ENCODE measurements around the gene CDH23. TPM values are rescaled to one million over a fixed set of nuclear protein-coding genes. Genes with fewer than 3 reads are reported as not detected.

Gene CDH23
- total RNA-seq, 2 experiments from 2014 or later, result 4.7 to 4.9 TPM

DNA sequence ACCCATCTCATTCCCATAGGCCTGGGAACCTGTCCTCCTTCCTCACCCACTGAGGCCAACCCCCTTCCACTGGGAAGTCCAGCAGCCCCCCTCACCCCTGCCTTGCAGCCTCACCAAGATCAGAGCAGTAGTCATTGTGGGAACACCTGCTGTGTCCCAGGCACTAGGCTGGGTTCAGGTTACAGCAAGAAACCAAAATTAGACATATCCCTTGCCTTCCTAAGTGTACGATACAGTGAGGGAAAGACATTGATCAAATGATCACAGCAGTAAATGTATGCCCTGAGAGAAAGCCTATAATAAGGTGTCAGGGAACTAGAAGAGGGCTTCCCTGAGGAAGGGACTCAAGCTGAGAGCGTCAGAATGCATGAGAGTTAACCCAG is 339.8 kb downstream of the CDH23 start:
- ChIA-PET POLR2A (interaction anchor here (0.6 to 4.3 kb wide), 10 partner anchors 8 to 37 kb away, joined by 3 to 45 read pairs (median 4); partner anchors contain the start of gene VSIR), CTCF (interaction anchor here (0.6 to 6.4 kb wide), 11 partner anchors 11 to 161 kb away, joined by 3 to 56 read pairs (median 5); partner anchors contain the start of gene VSIR)
- ATAC-seq (peak; percentile 14), DNase-seq (no peak)
- H3K4me1 Mint-ChIP-seq (ENCODE audit: low read depth), result peaks cover 100% of the 10 kb centered on the region
- H3K27me3 Mint-ChIP-seq (ENCODE audit: low read depth), result no peaks in the 10 kb centered on the region
- peak overlapping the region; percentile 61 for H3K4me3 Mint-ChIP-seq
- peak overlapping the region; percentile 93 for H3K27ac Mint-ChIP-seq
- no peaks in the 10 kb centered on the region for H3K9me3 Mint-ChIP-seq (ENCODE audit: insufficient read depth)
- peaks cover 8% of the 10 kb centered on the region for H3K36me3 Mint-ChIP-seq (ENCODE audit: low read depth)

DNA sequence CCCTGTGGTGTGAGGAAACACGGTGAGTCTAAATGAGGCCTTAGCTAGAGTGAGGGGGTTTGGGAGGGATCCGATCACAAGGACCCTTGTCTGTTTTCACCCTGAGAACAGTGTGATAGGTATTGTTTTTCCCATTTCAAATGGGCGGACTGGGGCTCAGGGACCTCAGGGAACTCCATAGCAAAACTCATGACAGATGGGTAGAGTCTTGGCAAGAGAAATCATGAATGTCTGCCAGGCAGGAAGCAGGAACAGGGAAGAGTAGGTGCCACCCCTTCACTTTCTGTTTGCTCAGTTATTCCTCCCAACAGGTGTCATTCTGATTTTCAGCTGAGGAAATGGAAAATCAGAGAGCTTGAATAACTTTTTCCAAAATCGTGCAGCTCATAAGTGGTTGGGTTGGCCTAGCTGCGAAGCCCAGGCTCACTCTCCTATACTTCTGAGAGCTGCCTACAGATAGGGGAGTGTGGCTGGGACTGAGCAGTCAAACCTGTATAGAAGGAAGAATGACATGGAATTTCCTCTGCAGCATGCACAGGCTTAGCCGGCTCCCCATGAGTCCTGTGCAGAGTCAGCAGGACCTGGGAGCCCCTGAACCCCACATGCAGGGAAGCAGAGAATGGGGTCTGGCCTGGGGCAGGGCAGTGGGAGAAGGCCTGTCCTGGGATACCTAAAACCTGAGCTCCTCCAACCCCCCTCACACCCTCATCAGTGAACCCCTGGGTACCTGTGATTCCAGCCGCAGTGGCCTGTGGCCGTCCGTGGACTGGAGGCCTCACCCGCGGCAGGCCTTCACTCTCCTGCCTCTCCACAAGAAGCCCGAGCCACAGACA is 340.5 kb downstream of the CDH23 start:
- no peaks in the 10 kb centered on the region for H3K9me3 Mint-ChIP-seq (ENCODE audit: insufficient read depth)
- peak overlapping the region; percentile 61 for H3K4me3 Mint-ChIP-seq
- H3K27ac Mint-ChIP-seq, result peak overlapping the region; percentile 93
- DNase-seq, result no peak
- peaks cover 10% of the 10 kb centered on the region for H3K36me3 Mint-ChIP-seq (ENCODE audit: low read depth)
- CTCF ChIA-PET, result interaction anchor here (0.6 to 6.4 kb wide), 11 partner anchors 10 to 161 kb away, joined by 3 to 56 read pairs (median 5); no protein-coding TSS in a partner anchor
- peaks cover 100% of the 10 kb centered on the region for H3K4me1 Mint-ChIP-seq (ENCODE audit: low read depth)
- POLR2A ChIA-PET, result interaction anchor here (0.5 to 4.3 kb wide), 10 partner anchors 8 to 36 kb away, joined by 3 to 45 read pairs (median 4); partner anchors contain the start of gene VSIR
- peak; percentile 31 for ATAC-seq
- no peaks in the 10 kb centered on the region for H3K27me3 Mint-ChIP-seq (ENCODE audit: low read depth)

DNA sequence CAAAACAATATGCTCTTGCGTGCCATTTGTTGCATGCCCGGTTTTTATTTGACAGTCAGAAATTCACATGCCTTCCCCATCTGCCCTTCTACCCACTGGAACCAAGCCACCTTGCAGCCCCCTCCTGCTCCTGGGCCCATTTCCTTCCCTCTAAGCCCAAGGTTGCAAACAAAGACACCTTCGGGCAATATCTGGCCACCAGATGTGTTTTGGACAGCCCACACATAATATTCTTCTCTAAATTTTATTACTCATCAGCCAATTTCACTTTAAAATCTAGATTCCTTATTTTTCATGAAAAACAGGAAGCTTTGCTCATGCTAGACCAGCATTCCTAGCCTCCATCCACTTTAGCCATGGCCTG is 341.1 kb downstream of the CDH23 start:
- Mint-ChIP-seq H3K36me3 (ENCODE audit: low read depth) (peaks cover 14% of the 10 kb centered on the region), H3K27me3 (ENCODE audit: low read depth) (no peaks in the 10 kb centered on the region), H3K4me1 (ENCODE audit: low read depth) (peaks cover 100% of the 10 kb centered on the region), H3K4me3 (no peak overlapping the region), H3K9me3 (ENCODE audit: insufficient read depth) (no peaks in the 10 kb centered on the region), H3K27ac (peak overlapping the region; percentile 93)
- DNase-seq, result no peak
- CTCF ChIA-PET, result interaction anchor here (0.7 to 6.4 kb wide), 9 partner anchors 9 to 74 kb away, joined by 3 to 56 read pairs (median 5); no protein-coding TSS in a partner anchor
- ATAC-seq, result no peak
- POLR2A ChIA-PET, result interaction anchor here (0.5 to 4.3 kb wide), 7 partner anchors 9 to 36 kb away, joined by 3 to 45 read pairs (median 4); partner anchors contain the start of gene VSIR

DNA sequence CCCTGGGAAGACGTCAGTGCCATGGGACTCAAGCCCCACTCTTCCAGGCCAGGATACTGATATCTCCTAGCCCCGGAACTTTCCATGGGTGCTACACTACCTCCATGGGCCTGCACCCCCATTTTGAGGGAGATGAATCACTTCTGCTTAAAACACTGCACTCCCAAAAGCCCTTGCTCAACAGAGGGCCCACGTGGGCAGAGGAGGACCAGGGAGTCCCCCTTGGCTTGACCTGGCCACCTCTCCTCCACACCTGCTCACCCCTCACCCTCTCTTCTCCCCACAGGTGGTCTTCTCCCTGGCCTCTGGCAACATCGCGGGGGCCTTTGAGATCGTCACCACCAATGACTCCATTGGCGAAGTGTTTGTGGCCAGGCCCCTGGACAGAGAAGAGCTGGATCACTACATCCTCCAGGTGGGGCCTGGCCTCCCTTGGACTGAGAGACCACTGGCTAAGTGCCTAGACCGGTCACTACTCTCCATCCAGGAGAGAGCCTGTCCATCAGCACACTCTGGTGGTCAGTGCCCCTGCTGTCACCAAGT is 342.7 kb downstream of the CDH23 start:
- DNase-seq, result no peak
- no peak for ATAC-seq
- H3K27me3 Mint-ChIP-seq (ENCODE audit: low read depth), result no peaks in the 10 kb centered on the region
- peaks cover 100% of the 10 kb centered on the region for H3K4me1 Mint-ChIP-seq (ENCODE audit: low read depth)
- ChIA-PET CTCF (interaction anchor here (1.8 to 6.4 kb wide), 2 partner anchors 8 to 33 kb away, joined by 6 to 56 read pairs; no protein-coding TSS in a partner anchor), POLR2A (interaction anchor here (1.1 to 4.8 kb wide), 4 partner anchors 11 to 34 kb away, joined by 3 to 34 read pairs (median 8); partner anchors contain the start of gene VSIR)
- no peaks in the 10 kb centered on the region for H3K9me3 Mint-ChIP-seq (ENCODE audit: insufficient read depth)
- H3K27ac Mint-ChIP-seq, result peak overlapping the region; percentile 93
- peaks cover 22% of the 10 kb centered on the region for H3K36me3 Mint-ChIP-seq (ENCODE audit: low read depth)
- H3K4me3 Mint-ChIP-seq, result no peak overlapping the region

GRCh38 chr10:71740069-71740653 is 343.4 kb downstream of the CDH23 start:
- DNase-seq, result no peak
- Mint-ChIP-seq H3K4me1 (ENCODE audit: low read depth) (peaks cover 100% of the 10 kb centered on the region), H3K27ac (peak overlapping the region; percentile 93), H3K9me3 (ENCODE audit: insufficient read depth) (no peaks in the 10 kb centered on the region), H3K27me3 (ENCODE audit: low read depth) (no peaks in the 10 kb centered on the region), H3K4me3 (no peak overlapping the region), H3K36me3 (ENCODE audit: low read depth) (peaks cover 28% of the 10 kb centered on the region)
- ChIA-PET POLR2A (interaction anchor here (1.1 to 4.8 kb wide), 3 partner anchors 11 to 33 kb away, joined by 3 to 34 read pairs (median 12); partner anchors contain the start of gene VSIR), CTCF (interaction anchor here (1.8 to 6.4 kb wide), 3 partner anchors 7 to 34 kb away, joined by 6 to 56 read pairs (median 17); no protein-coding TSS in a partner anchor)
- no peak for ATAC-seq

DNA sequence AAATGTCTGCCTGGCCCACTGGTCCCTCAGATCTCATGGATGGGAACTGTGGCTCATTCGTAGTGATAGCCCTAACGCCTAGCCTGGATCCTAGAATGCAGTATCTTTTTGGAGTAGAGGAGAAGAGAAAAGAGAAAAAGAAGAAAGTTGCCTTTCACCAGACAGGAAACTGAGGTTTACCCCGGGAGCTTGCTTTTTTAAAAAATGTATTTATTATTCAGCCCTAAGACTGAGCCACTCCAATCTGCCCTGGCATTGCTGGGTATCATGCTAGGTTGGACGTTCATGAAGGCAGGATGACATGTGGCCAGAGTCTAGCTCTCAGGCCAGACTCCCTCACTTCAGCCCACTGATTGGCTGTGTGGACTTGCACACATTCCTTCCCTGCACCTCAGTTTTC is 344.3 kb downstream of the CDH23 start:
- POLR2A ChIA-PET, result interaction anchor here (0.7 to 4.8 kb wide), 5 partner anchors 11 to 32 kb away, joined by 4 to 34 read pairs (median 5); partner anchors contain the start of gene VSIR
- no peaks in the 10 kb centered on the region for H3K9me3 Mint-ChIP-seq (ENCODE audit: insufficient read depth)

DNA sequence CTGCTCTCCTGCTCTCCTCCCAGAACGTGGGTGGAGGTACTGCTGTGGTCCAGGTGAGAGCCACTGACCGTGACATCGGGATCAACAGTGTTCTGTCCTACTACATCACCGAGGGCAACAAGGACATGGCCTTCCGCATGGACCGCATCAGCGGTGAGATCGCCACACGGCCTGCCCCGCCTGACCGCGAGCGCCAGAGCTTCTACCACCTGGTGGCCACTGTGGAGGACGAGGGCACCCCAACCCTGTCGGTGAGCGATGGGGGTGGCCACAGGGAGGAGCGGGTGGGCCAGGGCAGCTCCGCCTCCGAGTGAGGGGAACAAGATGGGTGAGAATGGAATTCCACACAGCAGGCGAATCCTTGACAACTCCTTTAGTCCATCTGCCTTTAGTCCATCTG is 345.0 kb downstream of the CDH23 start:
- H3K9me3 Mint-ChIP-seq (ENCODE audit: insufficient read depth), result no peaks in the 10 kb centered on the region
- POLR2A ChIA-PET, result interaction anchor here (1.0 to 4.8 kb wide), 5 partner anchors 9 to 31 kb away, joined by 4 to 34 read pairs (median 5); partner anchors contain the start of gene VSIR
- DNase-seq, result no peak
- no peaks in the 10 kb centered on the region for H3K27me3 Mint-ChIP-seq (ENCODE audit: low read depth)
- ATAC-seq, result no peak
- H3K36me3 Mint-ChIP-seq (ENCODE audit: low read depth), result peaks cover 34% of the 10 kb centered on the region
- peaks cover 100% of the 10 kb centered on the region for H3K4me1 Mint-ChIP-seq (ENCODE audit: low read depth)
- peak overlapping the region; percentile 88 for H3K27ac Mint-ChIP-seq
- H3K4me3 Mint-ChIP-seq, result peak overlapping the region; percentile 49
- CTCF ChIA-PET, result interaction anchor here (0.7 to 4.8 kb wide), 8 partner anchors 10 to 33 kb away, joined by 3 to 34 read pairs (median 4); partner anchors contain the start of gene VSIR

More for the DNA sequence above, 344.3 kb downstream of the CDH23 start:
- peak overlapping the region; percentile 49 for H3K4me3 Mint-ChIP-seq
- peak overlapping the region; percentile 88 for H3K27ac Mint-ChIP-seq
- no peak for DNase-seq
- peaks cover 100% of the 10 kb centered on the region for H3K4me1 Mint-ChIP-seq (ENCODE audit: low read depth)
- peaks cover 34% of the 10 kb centered on the region for H3K36me3 Mint-ChIP-seq (ENCODE audit: low read depth)
- ATAC-seq, result no peak
- CTCF ChIA-PET, result interaction anchor here (1.0 to 4.8 kb wide), 5 partner anchors 15 to 34 kb away, joined by 3 to 34 read pairs (median 17); partner anchors contain the start of gene VSIR
- no peaks in the 10 kb centered on the region for H3K27me3 Mint-ChIP-seq (ENCODE audit: low read depth)

- POLR2A ChIA-PET, result interaction anchor here (0.6 to 4.8 kb wide), 5 partner anchors 9 to 34 kb away, joined by 3 to 34 read pairs (median 4); partner anchors contain the start of gene VSIR
- no peak for DNase-seq
- no peaks in the 10 kb centered on the region for H3K27me3 Mint-ChIP-seq (ENCODE audit: low read depth)
- H3K36me3 Mint-ChIP-seq (ENCODE audit: low read depth), result peaks cover 42% of the 10 kb centered on the region
- CTCF ChIA-PET, result interaction anchor here (0.7 to 4.8 kb wide), 9 partner anchors 10 to 34 kb away, joined by 3 to 34 read pairs (median 5); partner anchors contain the start of gene VSIR
- peak; percentile 32 for ATAC-seq
- H3K9me3 Mint-ChIP-seq (ENCODE audit: insufficient read depth), result no peaks in the 10 kb centered on the region
- H3K4me1 Mint-ChIP-seq (ENCODE audit: low read depth), result peaks cover 100% of the 10 kb centered on the region
- H3K4me3 Mint-ChIP-seq, result peak overlapping the region; percentile 49
- H3K27ac Mint-ChIP-seq, result peak overlapping the region; percentile 88
These were observed 345.8 kb downstream of the CDH23 start for GRCh38 chr10:71742301-71743088.

DNA sequence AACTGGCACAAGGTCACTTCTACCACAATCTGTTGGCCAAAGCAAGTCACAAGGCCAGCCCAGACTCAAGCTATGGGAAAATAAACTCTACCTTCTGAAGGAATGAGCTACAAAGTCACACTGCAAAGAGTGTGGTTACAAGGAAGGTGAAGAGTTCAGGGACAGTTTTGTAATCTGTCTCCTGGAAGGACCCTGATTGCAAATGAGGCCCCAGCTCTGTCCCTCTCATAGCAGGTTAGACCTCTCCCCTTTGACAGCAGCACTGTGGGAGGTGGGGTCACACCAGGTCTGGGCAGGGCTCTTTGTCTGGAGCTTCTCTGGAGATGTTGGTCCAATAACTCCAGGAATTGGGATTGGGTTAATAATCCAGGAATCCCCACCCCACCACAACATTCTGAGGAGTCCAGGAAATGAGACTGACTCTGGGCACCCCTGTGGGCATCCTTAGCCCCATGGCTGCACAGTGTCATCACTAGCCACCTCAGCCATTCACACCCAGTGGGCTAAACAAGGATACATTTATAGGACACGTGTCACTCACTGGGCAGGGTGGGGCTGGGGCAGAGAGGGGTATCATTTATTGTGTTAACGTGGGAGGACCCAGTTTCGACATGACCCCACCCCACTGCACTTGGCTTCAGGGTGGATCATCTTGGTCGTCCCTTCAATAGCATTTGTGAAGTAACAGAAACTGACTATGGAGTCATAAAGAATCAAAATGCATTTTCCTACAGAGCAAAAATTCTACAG is 346.5 kb downstream of the CDH23 start:
- Mint-ChIP-seq H3K27me3 (ENCODE audit: low read depth) (no peaks in the 10 kb centered on the region), H3K9me3 (ENCODE audit: insufficient read depth) (no peaks in the 10 kb centered on the region), H3K4me1 (ENCODE audit: low read depth) (peaks cover 100% of the 10 kb centered on the region), H3K4me3 (peak overlapping the region; percentile 49), H3K27ac (peak overlapping the region; percentile 88), H3K36me3 (ENCODE audit: low read depth) (peaks cover 45% of the 10 kb centered on the region)
- no peak for ATAC-seq
- ChIA-PET CTCF (interaction anchor here (0.9 to 4.8 kb wide), 8 partner anchors 9 to 33 kb away, joined by 3 to 34 read pairs (median 5); partner anchors contain the start of gene VSIR), POLR2A (interaction anchor here (0.6 to 4.8 kb wide), 4 partner anchors 15 to 34 kb away, joined by 3 to 34 read pairs (median 8); partner anchors contain the start of gene VSIR)
- DNase-seq, result no peak

DNA sequence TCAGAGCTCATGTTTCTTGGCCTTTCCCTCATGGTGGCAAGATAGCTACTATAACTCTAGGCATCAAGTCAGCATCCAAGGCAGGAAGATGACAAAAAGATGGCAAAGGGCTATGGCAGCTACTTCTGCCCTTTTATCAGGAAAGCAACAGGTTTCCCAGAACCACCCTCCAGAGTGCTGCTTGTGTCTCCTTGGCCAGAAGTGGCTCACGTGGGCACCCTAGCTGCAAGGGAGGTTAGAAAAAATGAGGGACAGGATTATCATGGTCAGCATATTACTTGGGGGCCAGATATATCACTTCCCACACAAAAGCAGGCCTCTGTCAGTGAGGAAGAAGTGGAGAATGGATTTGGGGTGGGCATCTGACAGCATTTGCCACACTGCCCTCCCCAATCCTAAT is 347.1 kb downstream of the CDH23 start:
- peak overlapping the region; percentile 88 for H3K27ac Mint-ChIP-seq
- no peak overlapping the region for H3K4me3 Mint-ChIP-seq
- no peaks in the 10 kb centered on the region for H3K9me3 Mint-ChIP-seq (ENCODE audit: insufficient read depth)
- peaks cover 52% of the 10 kb centered on the region for H3K36me3 Mint-ChIP-seq (ENCODE audit: low read depth)
- no peaks in the 10 kb centered on the region for H3K27me3 Mint-ChIP-seq (ENCODE audit: low read depth)
- no peak for ATAC-seq
- ChIA-PET POLR2A (interaction anchor here (1.9 to 4.8 kb wide), 2 partner anchors 15 to 29 kb away, joined by 12 to 34 read pairs; partner anchors contain the start of gene VSIR), CTCF (interaction anchor here (0.9 to 4.8 kb wide), 6 partner anchors 8 to 34 kb away, joined by 3 to 34 read pairs (median 11); partner anchors contain the start of gene VSIR)
- no peak for DNase-seq
- H3K4me1 Mint-ChIP-seq (ENCODE audit: low read depth), result peaks cover 100% of the 10 kb centered on the region

Data from activated CD8-positive, alpha-beta T cell treated with anti-CD3 and anti-CD28 coated beads, Interleukin-2, amount 10 ng/mL, durations not matched to agents 7 days and 5 days (primary cell).